Progenitor cell of endocrine pancreas (in vitro differentiated cells): ENCODE data around the gene SARS2. TPM values are rescaled to one million over a fixed set of nuclear protein-coding genes. Genes with fewer than 3 reads are reported as not detected.

ENCODE experiments used
- DNase-seq: peaks from one replicate; pipeline ENCODE4 v3.0.0; 2021; ENCODE audit warnings: low spot score; ENCODE audit not compliant: unreplicated experiment
- H3K27ac Mint-ChIP-seq: 2 replicates; pipeline ENCODE4 v1.8.0; 2021; ENCODE audit warnings: mild to moderate bottlenecking, moderate library complexity, mixed read lengths
- H3K27me3 Mint-ChIP-seq: 2 replicates; pipeline ENCODE4 v1.8.0; 2021; ENCODE audit warnings: mixed read lengths
- H3K36me3 Mint-ChIP-seq: 2 replicates; pipeline ENCODE4 v1.8.0; 2022; ENCODE audit warnings: mixed read lengths; ENCODE audit not compliant: insufficient read depth
- H3K4me1 Mint-ChIP-seq: 2 replicates; pipeline ENCODE4 v1.8.0; 2021; ENCODE audit warnings: low read depth, mixed read lengths
- H3K4me3 Mint-ChIP-seq: 2 replicates; pipeline ENCODE4 v1.8.0; 2021; ENCODE audit warnings: low read depth, mild to moderate bottlenecking, moderate library complexity, mixed read lengths
- H3K9me3 Mint-ChIP-seq: 2 replicates; pipeline ENCODE4 v1.8.0; 2021; ENCODE audit warnings: low read depth, mixed read lengths
- CTCF ChIP-seq: fragments of 200-600 bp; sonication (generic); IDR thresholded peaks from one replicate; pipeline ENCODE4 v1.5.0; 2021; ENCODE audit warnings: antibody characterized with exemption, mild to moderate bottlenecking; ENCODE audit not compliant: unreplicated experiment
- total RNA-seq: library from RNA; stranded (reverse); gene quantifications from 2 replicates; pipeline ENCODE4 v1.2.1, GENCODE V29; 2021

The SARS2 gene
- total RNA-seq, 1 donor from 2014 or later, result 68.2 TPM

GRCh38 chr19:38905620-38906019 lies 24.9 kb downstream of the SARS2 start:
- H3K4me1 Mint-ChIP-seq, result peaks cover 6% of the 10 kb centered on the region

GRCh38 chr19:38904581-38905539 lies 25.7 kb downstream of the SARS2 start:
- Mint-ChIP-seq H3K27me3 (no peaks in the 10 kb centered on the region), H3K4me3 (no peak overlapping the region), H3K27ac (no peak overlapping the region), H3K36me3 (peaks cover 11% of the 10 kb centered on the region), H3K4me1 (peaks cover 11% of the 10 kb centered on the region), H3K9me3 (no peaks in the 10 kb centered on the region)
- no peak for TF ChIP-seq CTCF
- DNase-seq, result no peak

More at GRCh38 chr19:38905620-38906019, 24.9 kb downstream of the SARS2 start:
- Mint-ChIP-seq H3K9me3 (no peaks in the 10 kb centered on the region), H3K36me3 (peaks cover 11% of the 10 kb centered on the region), H3K27ac (no peak overlapping the region), H3K27me3 (no peaks in the 10 kb centered on the region), H3K4me3 (no peak overlapping the region)
- no peak for DNase-seq
- TF ChIP-seq CTCF, result no peak

- DNase-seq, result no peak
- Mint-ChIP-seq H3K4me3 (peak overlapping the region; percentile 37), H3K9me3 (no peaks in the 10 kb centered on the region), H3K27me3 (peaks cover 3% of the 10 kb centered on the region), H3K36me3 (peaks cover 4% of the 10 kb centered on the region), H3K4me1 (peaks cover 20% of the 10 kb centered on the region), H3K27ac (no peak overlapping the region)
- no peak for TF ChIP-seq CTCF
These were observed 28.9 kb downstream of the SARS2 start for GRCh38 chr19:38901683-38902082.

GRCh38 chr19:38900743-38901190 lies 29.8 kb downstream of the SARS2 start:
- peak overlapping the region; percentile 98 for H3K4me3 Mint-ChIP-seq
- H3K27ac Mint-ChIP-seq, result peak overlapping the region; percentile 96
- DNase-seq, result no peak
- peaks cover 4% of the 10 kb centered on the region for H3K36me3 Mint-ChIP-seq
- no peaks in the 10 kb centered on the region for H3K9me3 Mint-ChIP-seq
- peaks cover 20% of the 10 kb centered on the region for H3K4me1 Mint-ChIP-seq
- H3K27me3 Mint-ChIP-seq, result peaks cover 3% of the 10 kb centered on the region
- no peak for TF ChIP-seq CTCF

- H3K27ac Mint-ChIP-seq, result peak overlapping the region; percentile 96
- no peak for DNase-seq
- H3K36me3 Mint-ChIP-seq, result peaks cover 4% of the 10 kb centered on the region
- no peaks in the 10 kb centered on the region for H3K9me3 Mint-ChIP-seq
- H3K4me3 Mint-ChIP-seq, result peak overlapping the region; percentile 98
- TF ChIP-seq CTCF, result no peak
- H3K4me1 Mint-ChIP-seq, result peaks cover 20% of the 10 kb centered on the region
- H3K27me3 Mint-ChIP-seq, result peaks cover 3% of the 10 kb centered on the region
These were observed 30.3 kb downstream of the SARS2 start for GRCh38 chr19:38900202-38900629.
